Osteoblast (primary cell): Measurements from ENCODE around the gene SIKE1. TPM values are rescaled to one million over a fixed set of nuclear protein-coding genes. Genes with fewer than 3 reads are reported as not detected.
"Not testable (repeated sequence)": the region's sequence is repeated elsewhere in the genome, so short reads cannot be mapped to it uniquely, and the experiment has no call there.

Experiments used
- DNase-seq: peaks from one replicate; pipeline ENCODE4 v3.0.0; 2011; ENCODE audit warnings: low spot score, mixed read lengths; ENCODE audit not compliant: insufficient read length; ENCODE audit errors: missing footprints
- H2AFZ ChIP-seq: 2 replicates; pipeline ENCODE4 v1.6.0; 2011; ENCODE audit warnings: mild to moderate bottlenecking, low read length
- H3K27ac ChIP-seq: 2 replicates; pipeline ENCODE4 v1.5.1; 2011; ENCODE audit warnings: mild to moderate bottlenecking, low read depth, low read length, moderate library complexity
- H3K27me3 ChIP-seq: 2 replicates; pipeline ENCODE4 v1.6.0; 2012; ENCODE audit warnings: mild to moderate bottlenecking, control low read depth, inconsistent platforms, low read length, moderate library complexity; ENCODE audit not compliant: insufficient read depth
- H3K36me3 ChIP-seq: 2 replicates; pipeline ENCODE4 v1.5.1; 2011; ENCODE audit warnings: mild to moderate bottlenecking, low read length, control low read depth, moderate library complexity; ENCODE audit not compliant: insufficient read depth
- H3K4me1 ChIP-seq: 2 replicates; pipeline ENCODE4 v1.5.1; 2011; ENCODE audit warnings: mild to moderate bottlenecking, low read length, control low read depth, moderate library complexity; ENCODE audit not compliant: insufficient read depth
- H3K4me2 ChIP-seq: 2 replicates; pipeline ENCODE4 v1.6.0; 2011; ENCODE audit warnings: mild to moderate bottlenecking, low read length; ENCODE audit not compliant: insufficient read depth
- H3K4me3 ChIP-seq: fragments of 200-600 bp; sonication (generic); 3 replicates; pipeline ENCODE4 v1.5.1; 2012; ENCODE audit warnings: mild to moderate bottlenecking, low read length, inconsistent platforms; ENCODE audit not compliant: insufficient read depth
- H3K79me2 ChIP-seq: 2 replicates; pipeline ENCODE4 v1.6.0; 2012; ENCODE audit warnings: mild to moderate bottlenecking, low read length, control low read depth, inconsistent platforms; ENCODE audit not compliant: insufficient read depth
- H3K9me3 ChIP-seq: 2 replicates; pipeline ENCODE4 v1.5.1; 2011; ENCODE audit warnings: low read depth, low read length, control low read depth
- H4K20me1 ChIP-seq: 2 replicates; pipeline ENCODE4 v1.6.0; 2012; ENCODE audit warnings: mild to moderate bottlenecking, low read length, control low read depth; ENCODE audit not compliant: insufficient read depth
- CTCF ChIP-seq: IDR thresholded peaks from 2 replicates; pipeline ENCODE4 v1.5.1; 2011; ENCODE audit warnings: mild to moderate bottlenecking, low read depth, low read length, moderate library complexity; ENCODE audit errors: extremely low read depth
- total RNA-seq: library from RNA; depleted of rRNA; stranded (reverse); fragments of >200 nt; gene quantifications from 2 replicates; pipeline ENCODE4 v1.2.3, GENCODE V29; 2012

Gene SIKE1
- total RNA-seq, 1 donor: 52.5 TPM

GRCh38 chr1:114794038-114794437 is 13.6 kb upstream of the SIKE1 start:
- Histone ChIP-seq H2AFZ (no peak overlapping the region), H3K36me3 (no peaks in the 10 kb centered on the region), H3K79me2 (no peaks in the 10 kb centered on the region), H3K4me2 (no peak overlapping the region), H3K27me3 (peaks cover 7% of the 10 kb centered on the region), H4K20me1 (no peaks in the 10 kb centered on the region), H3K4me3 (no peak overlapping the region), H3K27ac (no peak overlapping the region), H3K4me1 (no peaks in the 10 kb centered on the region), H3K9me3 (no peaks in the 10 kb centered on the region)
- TF ChIP-seq CTCF: no peak
- no peak for DNase-seq

- not testable (repeated sequence) for H2AFZ ChIP-seq, H3K4me1 ChIP-seq, H3K79me2 ChIP-seq, H3K4me3 ChIP-seq, H4K20me1 ChIP-seq, H3K4me2 ChIP-seq, DNase-seq, H3K36me3 ChIP-seq, H3K9me3 ChIP-seq, H3K27ac ChIP-seq, H3K27me3 ChIP-seq
These were observed 10.1 kb upstream of the SIKE1 start for GRCh38 chr1:114790581-114790980.

GRCh38 chr1:114786440-114786839 is 6.0 kb upstream of the SIKE1 start:
- not testable (repeated sequence) for H3K9me3 ChIP-seq, H3K4me2 ChIP-seq, H3K27ac ChIP-seq, H3K79me2 ChIP-seq, H4K20me1 ChIP-seq, H2AFZ ChIP-seq, H3K4me1 ChIP-seq, H3K36me3 ChIP-seq, H3K4me3 ChIP-seq, DNase-seq, H3K27me3 ChIP-seq

GRCh38 chr1:114782476-114782875 is 2.0 kb upstream of the SIKE1 start:
- Histone ChIP-seq H4K20me1 (no peaks in the 10 kb centered on the region), H2AFZ (no peak overlapping the region), H3K27ac (no peak overlapping the region), H3K4me2 (no peak overlapping the region), H3K4me1 (peaks cover 12% of the 10 kb centered on the region), H3K4me3 (no peak overlapping the region), H3K79me2 (peaks cover 25% of the 10 kb centered on the region), H3K9me3 (no peaks in the 10 kb centered on the region), H3K36me3 (peaks cover 9% of the 10 kb centered on the region), H3K27me3 (peaks cover 3% of the 10 kb centered on the region)
- no peak for DNase-seq
- no peak for TF ChIP-seq CTCF

- Histone ChIP-seq H3K4me3 (peak overlapping the region; percentile 79), H3K4me1 (peaks cover 12% of the 10 kb centered on the region), H3K27ac (peak overlapping the region; percentile 84), H2AFZ (peak overlapping the region; percentile 99), H4K20me1 (no peaks in the 10 kb centered on the region), H3K79me2 (peaks cover 32% of the 10 kb centered on the region), H3K27me3 (peaks cover 3% of the 10 kb centered on the region), H3K36me3 (peaks cover 26% of the 10 kb centered on the region), H3K9me3 (no peaks in the 10 kb centered on the region), H3K4me2 (peak overlapping the region; percentile 91)
- DNase-seq: no peak
- TF ChIP-seq CTCF: no peak
These were observed 763 bp downstream of the SIKE1 start for GRCh38 chr1:114779722-114780121.

GRCh38 chr1:114776726-114777125 is 3.8 kb downstream of the SIKE1 start:
- Histone ChIP-seq H3K36me3 (peaks cover 46% of the 10 kb centered on the region), H3K79me2 (peaks cover 32% of the 10 kb centered on the region), H3K4me1 (peaks cover 12% of the 10 kb centered on the region)
- H4K20me1 ChIP-seq, H2AFZ ChIP-seq, H3K27me3 ChIP-seq, H3K27ac ChIP-seq, H3K9me3 ChIP-seq, H3K4me3 ChIP-seq, H3K4me2 ChIP-seq, DNase-seq: not testable (repeated sequence)
